Liver (tissue), 9 donors: Measurements from ENCODE around the gene TMA7B. TPM values are rescaled to one million over a fixed set of nuclear protein-coding genes. Genes with fewer than 3 reads are reported as not detected.

Experiments used
- DNase-seq: peaks from one replicate; pipeline ENCODE4 v3.0.0-alpha.2; 2017; ENCODE audit warnings: low spot score
- H3K27ac ChIP-seq, 2 donors: one replicate each; pipeline ENCODE4 v1.7.0; 2013; ENCODE audit warnings: inconsistent platforms in 2 of 2, low read length in 2 of 2, control low read depth in 1 of 2, low read depth in 1 of 2, mild to moderate bottlenecking in 1 of 2
- H3K27me3 ChIP-seq, 4 donors: one replicate each; pipeline versions ENCODE4 v1.6.1 to v1.7.0; 2013; ENCODE audit warnings: low read length in 3 of 4, inconsistent platforms in 1 of 4, mild to moderate bottlenecking in 1 of 4, moderate library complexity in 1 of 4; ENCODE audit not compliant: control insufficient read depth in 4 of 4, insufficient read depth in 4 of 4
- H3K36me3 ChIP-seq, 4 donors: one replicate each; pipeline versions ENCODE4 v1.6.1 to v1.7.0; 2013; ENCODE audit warnings: low read length in 3 of 4, mild to moderate bottlenecking in 3 of 4, low read depth in 1 of 4, moderate library complexity in 1 of 4; ENCODE audit not compliant: control insufficient read depth in 4 of 4, insufficient read depth in 3 of 4
- H3K4me1 ChIP-seq, 4 donors: one replicate each; pipeline versions ENCODE4 v1.6.1 to v1.7.0; 2013; ENCODE audit warnings: low read length in 3 of 4, mild to moderate bottlenecking in 3 of 4, moderate library complexity in 1 of 4; ENCODE audit not compliant: control insufficient read depth in 4 of 4, insufficient read depth in 4 of 4
- H3K4me3 ChIP-seq, 3 donors: one replicate each; pipeline versions ENCODE4 v1.6.1 to v1.7.0; 2013; ENCODE audit warnings: low read length in 3 of 3, control low read depth in 1 of 3, low read depth in 1 of 3, mild to moderate bottlenecking in 1 of 3
- H3K9ac ChIP-seq, 2 donors: one replicate each; pipeline ENCODE4 v1.7.0; 2013; ENCODE audit warnings: low read length in 2 of 2, mild to moderate bottlenecking in 2 of 2, moderate library complexity in 2 of 2, control low read depth in 1 of 2, low read depth in 1 of 2
- H3K9me3 ChIP-seq, 4 donors: one replicate each; pipeline versions ENCODE4 v1.6.1 to v1.7.0; 2013; ENCODE audit warnings: low read length in 3 of 4; ENCODE audit not compliant: control insufficient read depth in 4 of 4
- CTCF ChIP-seq: fragments of 150-350 bp; IDR thresholded peaks from 2 replicates; pipeline ENCODE4 v1.5.1; 2017; ENCODE audit warnings: improper control_type of control experiment, low read depth, low read length; ENCODE audit not compliant: missing input control
- FOXA1 ChIP-seq: IDR thresholded peaks from 2 replicates; pipeline ENCODE4 v1.6.1; 2016; ENCODE audit warnings: antibody characterized with exemption
- HNF4A ChIP-seq, 2 donors: conservative IDR thresholded peaks; 2 replicates each; pipeline ENCODE4 v1.6.1; 2016; ENCODE audit warnings: antibody characterized with exemption in 2 of 2, mild to moderate bottlenecking in 2 of 2
- JUND ChIP-seq, 2 donors: IDR thresholded peaks; 2 replicates each; pipeline ENCODE4 v1.6.1; 2016; ENCODE audit warnings: antibody characterized with exemption in 2 of 2
- RAD21 ChIP-seq, 2 donors: IDR thresholded peaks; 2 replicates each; pipeline ENCODE4 v1.6.1; 2016; ENCODE audit warnings: antibody characterized with exemption in 2 of 2, mild to moderate bottlenecking in 2 of 2
- REST ChIP-seq: IDR thresholded peaks from 2 replicates; pipeline ENCODE4 v1.6.1; 2016; ENCODE audit warnings: antibody characterized with exemption, mild to moderate bottlenecking
- WGBS: extraction: QIAGEN DNeasy Blood & Tissue Kit; methylation state at CpG from one replicate; pipeline ENCODE4 v1.1.7; 2013; 5-methylcytosine and 5-hydroxymethylcytosine counted together
- polyA plus RNA-seq, 2 donors: library from polyadenylated mRNA; stranded (reverse) in 1 of 2; unstranded in 1 of 2; fragments of 200-250 nt in 1 of 2; fragments of >200 nt in 1 of 2; fragmentation: Nextera tagmentation in 1 of 2; extraction: Ambion mirVana in 1 of 2; gene quantifications; one replicate each; pipeline versions ENCODE4 v1.2.1 to v1.2.3, GENCODE V29; 2013 to 2015
- total RNA-seq, 2 donors: library from RNA; depleted of rRNA; stranded (reverse); fragments of >200 nt; gene quantifications; one replicate each; pipeline ENCODE4 v1.2.3, GENCODE V29; 2014
- TF ChIP-seq, protein P1 (sequence below): IDR thresholded peaks from 2 replicates; pipeline ENCODE4 v1.6.1; 2016; ENCODE audit warnings: antibody characterized with exemption
- TF ChIP-seq, protein P2 (sequence below): IDR thresholded peaks from 2 replicates; pipeline ENCODE4 v1.6.1; 2016; ENCODE audit warnings: antibody characterized with exemption
- TF ChIP-seq, protein P3 (sequence below): IDR thresholded peaks from 2 replicates; pipeline ENCODE4 v1.6.1; 2016; ENCODE audit warnings: antibody characterized with exemption
- donor health status: healthy.
- donor health status: healthy.
- donor health status: healthy.
- donor health status: healthy.
- donor health status: healthy.

Gene TMA7B
- total and polyA plus RNA-seq, 4 donors = 0.25 to 2.1 TPM; not detected in 2

- no peak overlapping the region for H3K27ac ChIP-seq
- no peaks in the 10 kb centered on the region for H3K4me1 ChIP-seq
- no peak overlapping the region for H3K4me3 ChIP-seq
- H3K9ac ChIP-seq = no peak overlapping the region
- no peak for DNase-seq
- 71% methylated on average over 5 of the region's 5 CpGs for WGBS
- peaks cover 0 to 8% (median 0%) of the 10 kb centered on the region in 4 donors for H3K27me3 ChIP-seq
- H3K36me3 ChIP-seq = no peaks in the 10 kb centered on the region
- TF ChIP-seq HNF4A (conservative IDR thresholded peaks at IDR 0.05) = no peak
- no peak for TF ChIP-seq CTCF
- no peak for TF ChIP-seq JUND (IDR thresholded peaks at IDR 0.05)
- no peaks in the 10 kb centered on the region for H3K9me3 ChIP-seq
These were observed 33.4 kb upstream of the TMA7B start for GRCh38 chr22:39926753-39927152.

GRCh38 chr22:39927544-39927943 is 32.7 kb upstream of the TMA7B start:
- H3K9me3 ChIP-seq = no peaks in the 10 kb centered on the region
- H3K27me3 ChIP-seq = peaks cover 0 to 8% (median 0%) of the 10 kb centered on the region in 4 donors
- no peaks in the 10 kb centered on the region for H3K36me3 ChIP-seq
- no peak overlapping the region for H3K9ac ChIP-seq
- no peak overlapping the region for H3K27ac ChIP-seq
- H3K4me3 ChIP-seq = no peak overlapping the region
- no peak for DNase-seq
- WGBS = 37% methylated on average over 7 of the region's 7 CpGs
- no peaks in the 10 kb centered on the region for H3K4me1 ChIP-seq
- TF ChIP-seq, protein P1, sequence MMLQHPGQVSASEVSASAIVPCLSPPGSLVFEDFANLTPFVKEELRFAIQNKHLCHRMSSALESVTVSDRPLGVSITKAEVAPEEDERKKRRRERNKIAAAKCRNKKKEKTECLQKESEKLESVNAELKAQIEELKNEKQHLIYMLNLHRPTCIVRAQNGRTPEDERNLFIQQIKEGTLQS = no peak
- no peak for TF ChIP-seq FOXA1
- TF ChIP-seq, protein P2, sequence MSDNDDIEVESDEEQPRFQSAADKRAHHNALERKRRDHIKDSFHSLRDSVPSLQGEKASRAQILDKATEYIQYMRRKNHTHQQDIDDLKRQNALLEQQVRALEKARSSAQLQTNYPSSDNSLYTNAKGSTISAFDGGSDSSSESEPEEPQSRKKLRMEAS = no peak
- TF ChIP-seq RAD21 (IDR thresholded peaks at IDR 0.05) = peak in 1 of 2 donors; percentile 4
- TF ChIP-seq, protein P3, sequence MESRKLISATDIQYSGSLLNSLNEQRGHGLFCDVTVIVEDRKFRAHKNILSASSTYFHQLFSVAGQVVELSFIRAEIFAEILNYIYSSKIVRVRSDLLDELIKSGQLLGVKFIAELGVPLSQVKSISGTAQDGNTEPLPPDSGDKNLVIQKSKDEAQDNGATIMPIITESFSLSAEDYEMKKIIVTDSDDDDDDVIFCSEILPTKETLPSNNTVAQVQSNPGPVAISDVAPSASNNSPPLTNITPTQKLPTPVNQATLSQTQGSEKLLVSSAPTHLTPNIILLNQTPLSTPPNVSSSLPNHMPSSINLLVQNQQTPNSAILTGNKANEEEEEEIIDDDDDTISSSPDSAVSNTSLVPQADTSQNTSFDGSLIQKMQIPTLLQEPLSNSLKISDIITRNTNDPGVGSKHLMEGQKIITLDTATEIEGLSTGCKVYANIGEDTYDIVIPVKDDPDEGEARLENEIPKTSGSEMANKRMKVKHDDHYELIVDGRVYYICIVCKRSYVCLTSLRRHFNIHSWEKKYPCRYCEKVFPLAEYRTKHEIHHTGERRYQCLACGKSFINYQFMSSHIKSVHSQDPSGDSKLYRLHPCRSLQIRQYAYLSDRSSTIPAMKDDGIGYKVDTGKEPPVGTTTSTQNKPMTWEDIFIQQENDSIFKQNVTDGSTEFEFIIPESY = no peak
- TF ChIP-seq REST = no peak
